GM19372 (cell line): ENCODE results near the gene GBP5.
"Not testable (repeated sequence)": the region's sequence is repeated elsewhere in the genome, so short reads cannot be mapped to it uniquely, and the experiment has no call there.

ENCODE experiments used
- ATAC-seq: cut with Tn5 transposase; IDR thresholded peaks from one replicate; pipeline ENCODE4 v1.9.1; 2021; ENCODE audit warnings: mild to moderate bottlenecking, low read depth, moderate library complexity; ENCODE audit not compliant: unreplicated experiment

The GBP5 gene, protein sequence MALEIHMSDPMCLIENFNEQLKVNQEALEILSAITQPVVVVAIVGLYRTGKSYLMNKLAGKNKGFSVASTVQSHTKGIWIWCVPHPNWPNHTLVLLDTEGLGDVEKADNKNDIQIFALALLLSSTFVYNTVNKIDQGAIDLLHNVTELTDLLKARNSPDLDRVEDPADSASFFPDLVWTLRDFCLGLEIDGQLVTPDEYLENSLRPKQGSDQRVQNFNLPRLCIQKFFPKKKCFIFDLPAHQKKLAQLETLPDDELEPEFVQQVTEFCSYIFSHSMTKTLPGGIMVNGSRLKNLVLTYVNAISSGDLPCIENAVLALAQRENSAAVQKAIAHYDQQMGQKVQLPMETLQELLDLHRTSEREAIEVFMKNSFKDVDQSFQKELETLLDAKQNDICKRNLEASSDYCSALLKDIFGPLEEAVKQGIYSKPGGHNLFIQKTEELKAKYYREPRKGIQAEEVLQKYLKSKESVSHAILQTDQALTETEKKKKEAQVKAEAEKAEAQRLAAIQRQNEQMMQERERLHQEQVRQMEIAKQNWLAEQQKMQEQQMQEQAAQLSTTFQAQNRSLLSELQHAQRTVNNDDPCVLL

DNA sequence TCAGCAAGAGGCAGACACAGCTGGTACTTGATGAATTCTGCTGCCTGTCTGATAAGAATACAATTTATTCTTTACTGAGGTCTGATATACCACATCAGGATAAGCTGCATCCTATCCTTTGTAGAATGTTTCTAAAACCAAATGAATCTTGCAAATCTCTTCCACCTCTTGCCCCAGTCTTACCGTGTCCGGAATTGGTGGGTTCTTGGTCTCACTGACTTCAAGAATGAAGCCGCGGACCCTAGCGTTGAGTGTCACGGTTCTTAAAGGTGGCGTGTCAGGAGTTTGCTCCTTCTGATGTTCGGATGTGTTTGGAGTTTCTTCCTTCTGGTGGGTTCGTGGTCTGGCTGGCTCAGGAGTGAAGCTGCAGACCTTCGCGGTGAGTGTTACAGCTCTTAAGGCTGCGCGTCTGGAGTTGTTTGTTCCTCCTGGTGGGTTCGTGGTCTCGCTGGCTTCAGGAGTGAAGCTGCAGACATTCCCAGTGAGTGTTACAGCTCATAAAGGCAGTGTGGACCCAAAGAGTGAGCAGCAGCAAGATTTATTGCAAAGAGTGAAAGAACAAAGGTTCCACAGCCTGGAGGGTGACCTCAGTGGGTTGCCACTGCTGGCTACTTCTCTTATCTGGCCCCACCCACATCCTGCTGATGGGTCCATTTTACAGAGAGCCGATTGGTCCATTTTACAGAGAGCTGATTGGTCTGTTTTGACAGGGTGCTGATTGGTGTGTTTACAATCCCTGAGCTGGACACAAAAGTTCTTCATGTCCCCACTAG, at the start of gene GBP5:
Gene GBP5, minus strand, starts transcription at position 592 of the 773 bp plus-strand sequence. CDS start 3,305 bp downstream, outside the sequence.
- peak; percentile 80 for ATAC-seq

DNA sequence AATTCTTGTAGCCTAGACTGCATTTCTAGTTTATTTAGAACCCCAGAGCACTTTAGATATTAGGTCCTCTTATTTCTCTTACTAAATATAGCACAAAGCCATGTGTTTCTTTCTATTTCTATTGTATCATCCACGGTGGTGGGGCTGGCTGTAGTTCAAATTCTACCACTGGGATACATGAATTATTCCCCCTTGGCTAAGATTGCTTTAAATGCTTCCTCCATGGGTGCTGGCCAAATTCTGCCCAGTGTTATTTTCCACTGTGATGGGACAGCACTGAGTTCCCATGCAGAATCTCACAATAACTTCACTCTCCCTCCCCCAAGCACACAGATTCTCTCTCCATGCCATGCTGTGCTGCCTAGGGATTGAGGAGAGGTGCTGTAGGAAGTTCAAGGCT, 49.7 kb upstream of the GBP5 start:
- no peak for ATAC-seq

DNA sequence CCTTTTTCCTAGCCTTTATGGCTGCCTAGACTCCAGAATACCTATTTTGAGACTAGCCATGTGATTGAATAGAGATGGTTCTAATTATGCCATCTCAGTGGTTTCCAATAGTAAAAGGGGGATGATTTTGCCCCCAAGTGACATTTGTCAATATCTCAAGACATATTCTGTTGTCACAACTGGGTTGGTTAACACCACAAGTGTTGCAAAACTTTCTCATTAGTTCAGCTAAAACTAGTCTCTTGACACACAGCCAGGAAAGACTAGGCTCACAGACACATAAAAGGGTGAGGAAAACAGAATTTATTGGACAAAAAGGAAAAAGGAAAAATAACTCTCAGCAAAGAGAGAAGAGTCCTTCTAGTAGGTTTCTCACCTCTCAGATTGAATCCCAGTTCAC, 39.9 kb upstream of the GBP5 start:
- no peak for ATAC-seq

DNA sequence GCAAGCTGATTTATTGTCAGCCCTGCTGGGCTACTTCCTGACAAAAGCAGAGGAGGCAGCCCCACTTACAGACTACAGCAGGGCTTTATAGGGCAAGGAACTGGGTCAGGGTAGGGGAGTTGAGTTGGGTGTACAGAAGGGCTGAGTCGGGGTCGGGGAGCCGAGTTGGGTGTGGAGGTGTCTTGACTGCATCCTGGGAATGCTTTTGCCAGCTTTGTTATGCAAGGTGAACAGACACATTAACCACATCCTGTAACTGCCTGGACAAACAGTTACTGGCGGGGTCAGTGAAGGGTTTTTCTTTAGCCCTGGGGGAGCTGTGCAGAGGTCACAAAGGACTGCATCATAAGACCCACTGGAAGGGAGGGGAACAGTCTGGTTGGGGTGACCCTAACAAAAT, 39.1 kb upstream of the GBP5 start:
- ATAC-seq: no peak

DNA sequence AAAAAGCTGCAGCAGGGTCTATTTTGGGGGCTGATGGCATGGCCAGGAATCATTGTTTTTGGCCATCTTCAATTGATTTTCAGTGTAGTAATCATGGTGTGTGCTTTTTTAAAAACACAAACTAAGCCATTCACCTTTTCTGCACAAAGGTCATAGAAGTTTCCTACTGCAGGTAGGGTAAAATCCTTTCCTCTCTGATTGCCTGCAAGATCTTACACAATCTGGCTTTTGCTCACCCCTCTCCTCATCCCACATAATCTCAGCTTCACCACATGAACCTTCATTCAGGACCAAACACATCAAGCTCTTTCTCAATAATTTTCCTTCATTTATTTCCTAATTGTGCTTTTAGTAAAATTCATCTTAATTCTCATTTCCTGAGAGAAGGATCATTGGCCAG, 38.3 kb upstream of the GBP5 start:
- peak; percentile 24 for ATAC-seq

DNA sequence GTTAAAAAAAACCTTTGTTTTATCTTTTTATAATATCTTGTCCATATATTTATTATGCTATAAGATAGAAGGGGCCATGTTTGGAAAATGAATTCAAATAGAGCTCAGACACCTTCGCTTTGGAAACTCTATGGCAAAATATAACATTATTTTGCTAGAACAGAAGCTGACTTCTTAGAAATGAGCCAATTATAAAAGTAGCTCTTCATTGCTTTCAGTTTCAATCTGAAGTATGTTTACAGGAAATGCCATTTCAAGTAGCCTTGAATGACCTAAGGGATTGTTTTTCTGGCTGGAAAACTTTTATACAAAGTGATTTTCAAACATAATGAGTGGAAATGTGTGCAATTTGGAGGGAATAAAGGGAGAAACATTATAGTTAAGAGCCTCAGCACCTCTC, 37.8 kb upstream of the GBP5 start:
- ATAC-seq: peak; percentile 85

DNA sequence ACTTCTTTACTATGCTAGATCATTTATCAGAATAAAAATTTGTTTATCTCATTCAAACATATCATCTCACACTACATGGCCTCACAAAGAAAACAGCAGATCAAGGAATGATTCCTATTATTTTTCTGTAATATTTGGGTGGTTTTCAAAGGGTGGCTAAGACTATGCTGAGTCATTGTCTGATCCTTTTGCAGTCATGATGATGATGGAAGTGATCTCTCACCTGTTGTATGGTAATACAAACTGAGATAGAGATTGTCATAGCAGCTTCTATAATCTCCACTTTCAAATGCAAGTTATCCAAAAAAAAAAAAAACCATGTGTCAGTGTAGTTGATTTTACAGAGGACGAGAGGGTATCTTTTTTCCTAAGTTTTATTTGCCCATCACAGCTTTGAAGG, 37.2 kb upstream of the GBP5 start:
- ATAC-seq: no peak

DNA sequence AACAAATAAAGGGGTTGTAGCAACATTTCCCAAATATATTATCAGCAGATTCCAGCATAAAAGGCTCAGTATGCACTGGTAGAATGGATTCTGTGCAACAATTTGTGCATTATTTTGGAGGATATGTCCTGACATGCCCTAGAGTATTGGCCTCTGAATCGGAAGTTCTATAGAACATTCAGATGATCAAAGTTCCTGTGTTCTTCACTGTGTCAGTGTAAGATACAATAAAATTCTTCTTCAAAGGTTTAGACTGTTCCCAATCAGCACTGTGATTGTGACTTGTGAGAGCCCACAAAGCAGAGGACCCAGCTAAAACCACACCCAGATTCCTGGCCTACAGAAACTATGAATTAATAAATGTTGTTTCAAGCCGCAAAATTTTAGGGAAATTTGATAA, 33.6 kb upstream of the GBP5 start:
- ATAC-seq: no peak

DNA sequence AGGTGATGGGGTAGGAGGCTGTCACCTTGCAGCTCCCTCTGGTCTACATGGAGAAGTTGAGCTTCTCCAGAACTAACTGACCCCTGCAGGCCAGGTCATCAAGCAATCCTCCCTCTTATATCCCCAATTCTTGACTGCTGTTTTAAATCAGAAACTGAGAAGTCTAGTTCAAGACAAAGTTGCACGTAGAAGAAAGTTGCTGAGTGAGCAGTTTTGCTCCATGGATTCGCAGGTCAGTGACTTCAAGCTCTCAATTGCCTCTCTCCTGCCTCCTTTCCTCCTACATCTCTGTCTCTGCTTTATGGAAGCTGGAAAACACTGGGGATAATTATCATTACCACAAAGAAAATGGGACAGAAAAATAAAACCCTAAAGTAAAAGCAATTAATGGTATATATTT, 32.8 kb upstream of the GBP5 start:
- no peak for ATAC-seq

DNA sequence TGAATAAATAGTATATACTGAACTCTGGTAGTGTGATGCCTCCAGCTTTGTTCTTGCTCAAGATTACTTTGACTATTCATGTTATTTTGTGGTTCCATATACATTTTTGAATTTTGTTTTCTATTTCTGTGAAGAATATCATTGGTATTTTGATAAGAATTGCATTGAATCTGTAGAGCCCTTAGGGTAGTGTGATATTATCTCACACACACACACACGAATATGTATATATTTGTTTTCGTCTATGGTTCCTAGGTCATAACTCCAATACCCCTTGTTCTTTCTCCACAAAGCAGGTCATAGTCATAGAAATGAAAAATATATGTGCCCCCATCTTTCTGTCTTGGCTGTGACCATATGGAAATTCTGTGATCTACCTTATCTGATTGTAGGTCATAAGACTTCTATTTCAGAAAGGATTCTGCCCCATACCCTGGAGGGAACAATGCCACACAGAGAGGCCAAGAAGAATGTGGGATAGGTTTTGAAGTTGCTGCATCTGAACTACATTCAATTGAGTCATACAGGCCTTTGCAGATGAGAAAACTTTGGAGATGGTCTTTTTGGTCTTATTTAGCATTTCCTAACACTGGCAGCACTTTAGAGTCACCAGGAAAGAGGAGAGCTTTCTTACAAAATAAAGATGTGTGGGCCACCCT, 32.0 kb upstream of the GBP5 start:
- ATAC-seq: no peak

DNA sequence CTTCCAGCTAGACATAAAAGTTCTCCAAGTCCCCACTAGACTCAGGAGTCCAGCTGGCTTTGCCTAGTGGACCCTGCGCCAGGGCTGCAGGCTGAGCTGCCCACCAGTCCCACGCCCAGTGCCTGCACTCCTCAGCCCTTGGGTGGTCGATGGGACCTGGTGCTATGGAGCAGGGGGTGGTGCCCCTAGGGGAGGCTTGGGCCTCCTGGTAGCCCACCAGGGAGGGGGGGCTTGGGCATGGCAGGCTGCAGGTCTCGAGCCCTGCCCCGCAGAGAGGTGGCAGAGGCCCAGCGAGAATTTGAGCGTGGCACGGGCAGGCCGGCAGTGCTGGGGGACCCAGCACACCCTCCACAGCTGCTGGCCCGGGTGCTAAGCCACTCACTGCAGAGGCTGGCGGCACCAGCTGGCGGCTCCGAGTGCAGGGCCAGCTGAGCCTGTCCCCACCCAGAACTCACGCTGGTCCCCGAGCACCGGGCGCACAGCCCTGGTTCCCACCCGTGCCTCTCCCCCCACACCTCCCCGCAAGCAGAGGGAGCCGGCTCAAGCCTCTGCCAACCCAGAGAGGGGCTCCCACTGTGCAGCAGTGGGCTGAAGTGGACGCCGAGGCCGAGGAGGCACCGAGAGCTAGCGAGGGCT, 30.2 kb upstream of the GBP5 start:
- no peak for ATAC-seq

DNA sequence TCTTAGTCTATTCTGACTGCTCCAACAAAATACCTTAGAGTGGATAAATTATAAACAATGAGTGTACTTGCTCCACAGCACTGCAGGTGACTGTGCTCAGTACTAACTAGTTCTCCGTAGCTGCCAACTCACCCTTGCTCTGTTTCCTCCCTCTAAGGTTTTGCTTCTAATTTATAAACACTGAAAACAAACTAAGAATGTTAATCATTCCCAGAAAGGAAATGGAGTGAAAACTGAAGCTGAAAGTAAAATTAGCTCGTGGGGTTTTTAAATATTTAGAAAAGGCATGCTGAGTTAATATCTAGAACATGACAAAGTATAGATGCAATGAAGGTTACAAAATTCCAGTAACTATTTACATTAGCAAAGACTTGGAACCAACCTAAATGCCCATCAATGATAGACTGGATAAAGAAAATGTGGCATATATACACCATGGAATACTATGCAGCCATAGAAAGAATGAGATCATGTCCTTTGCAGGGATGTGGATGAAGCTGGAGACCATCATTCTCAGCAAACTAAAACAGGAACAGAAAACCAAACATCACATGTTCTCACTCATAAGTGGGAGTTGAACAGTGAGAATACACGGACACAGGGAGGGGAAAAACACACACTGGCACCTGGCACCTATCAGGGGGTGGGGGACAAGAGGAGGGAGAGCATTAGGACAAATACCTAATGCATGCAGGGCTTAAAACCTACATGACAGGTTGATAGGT, 27.2 kb upstream of the GBP5 start:
- ATAC-seq: not testable (repeated sequence)

DNA sequence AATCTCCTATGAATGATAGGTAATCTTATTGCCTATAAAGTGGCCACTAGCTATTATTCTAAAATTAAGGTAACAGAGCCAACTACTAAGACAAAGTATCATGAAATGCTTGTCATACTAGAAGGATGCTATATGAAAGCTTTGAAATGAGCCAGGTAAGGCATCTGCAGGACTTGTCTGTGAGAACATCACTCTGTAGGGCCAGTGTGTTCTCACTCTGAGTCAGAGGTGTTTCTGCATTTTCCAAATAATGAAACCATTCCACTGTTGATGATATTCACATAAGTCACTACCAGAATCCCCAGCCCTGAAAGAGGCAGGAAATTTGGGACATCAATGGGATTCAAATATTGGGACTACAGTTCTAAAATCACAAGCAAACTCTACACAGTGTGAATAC, 25.8 kb upstream of the GBP5 start:
- no peak for ATAC-seq

DNA sequence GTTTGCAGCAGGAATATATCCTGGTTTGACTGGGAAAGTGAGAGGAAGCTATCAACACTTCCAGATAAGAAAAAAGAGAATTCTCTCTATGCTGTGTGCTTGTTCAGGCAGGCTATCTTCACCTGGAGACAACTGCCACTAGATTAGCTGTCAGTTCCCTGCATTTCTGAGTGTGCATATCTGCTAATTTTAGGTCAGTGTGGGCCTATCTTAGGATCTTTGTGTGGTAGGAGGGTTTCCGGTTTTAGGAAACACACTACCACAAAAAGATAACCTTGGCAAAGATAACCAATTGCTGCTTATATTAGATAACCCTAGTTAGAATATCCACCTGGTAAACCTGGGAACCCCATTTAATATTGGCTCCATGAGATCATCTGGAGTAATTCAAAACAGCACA, 22.5 kb upstream of the GBP5 start:
- no peak for ATAC-seq

DNA sequence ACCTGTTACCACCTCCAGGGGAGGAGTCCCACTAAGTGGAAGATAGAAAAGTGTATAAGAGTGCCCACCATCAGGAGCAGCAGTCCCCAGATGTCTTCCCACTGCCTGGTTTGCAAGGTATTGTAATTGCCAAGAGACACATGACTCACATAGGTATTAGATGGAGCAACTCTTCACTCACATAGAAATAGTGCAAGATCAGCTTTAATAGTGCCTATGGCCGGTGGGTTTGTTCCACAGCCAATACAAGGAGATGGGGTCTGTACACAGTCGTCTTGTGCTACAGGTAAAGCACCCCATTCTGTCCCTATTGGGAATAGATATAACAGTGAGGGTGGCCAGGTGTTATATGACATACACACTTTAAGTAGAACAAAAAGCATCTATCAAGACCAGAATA, 18.6 kb upstream of the GBP5 start:
- no peak for ATAC-seq

DNA sequence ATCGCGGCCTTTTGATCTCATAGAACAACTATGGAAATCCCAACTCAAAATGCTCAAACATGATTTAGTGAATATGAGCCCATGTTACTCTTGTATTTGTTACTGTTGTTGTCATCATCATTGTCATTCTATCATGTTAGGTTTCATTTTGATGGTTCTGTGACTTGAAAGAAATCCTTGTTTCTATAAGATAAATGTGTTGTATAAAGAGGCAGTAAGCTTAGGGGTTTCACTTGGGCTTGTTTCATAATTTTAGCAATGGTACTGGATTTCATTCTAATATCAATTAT, 15.3 kb upstream of the GBP5 start:
- no peak for ATAC-seq

DNA sequence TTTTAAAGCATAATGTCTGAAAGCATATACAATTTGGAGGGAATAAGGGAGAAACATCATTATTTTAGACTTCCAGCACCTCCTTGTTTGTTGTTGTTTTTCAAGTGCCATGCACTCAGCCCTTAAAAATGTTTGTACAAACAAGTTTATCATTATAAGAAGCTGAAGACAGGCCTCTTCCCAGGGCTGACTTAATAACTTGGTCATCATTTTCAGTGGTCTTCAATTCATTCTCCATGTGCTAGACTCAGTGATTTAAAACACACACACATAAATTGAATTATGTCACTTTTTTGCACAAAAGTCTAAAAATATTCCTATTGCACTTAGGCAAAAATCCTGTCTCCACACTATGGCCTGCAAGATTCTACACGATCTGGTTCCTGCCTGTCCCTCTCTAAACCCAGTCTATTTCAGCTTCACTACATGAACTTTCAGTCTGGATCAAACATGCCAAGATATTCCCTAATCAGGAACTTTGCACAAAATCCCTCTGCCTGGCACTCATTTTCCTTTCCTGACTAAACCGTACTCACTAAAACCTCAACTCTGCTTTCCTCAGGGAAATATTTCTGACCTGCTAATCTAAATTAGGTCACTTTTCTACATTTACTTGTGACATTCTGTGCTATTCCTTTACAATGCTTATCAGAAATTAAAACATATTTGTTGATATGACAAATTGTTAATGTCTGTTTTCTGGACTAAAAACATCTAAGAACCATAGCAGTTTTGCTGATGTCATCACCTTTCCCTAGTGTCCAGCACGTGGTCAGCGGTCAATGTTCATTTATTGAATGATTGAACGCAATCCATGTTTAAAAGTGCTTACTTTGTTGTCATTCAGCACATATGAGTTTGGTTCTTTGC, 14.8 kb upstream of the GBP5 start:
- peak; percentile 36 for ATAC-seq

DNA sequence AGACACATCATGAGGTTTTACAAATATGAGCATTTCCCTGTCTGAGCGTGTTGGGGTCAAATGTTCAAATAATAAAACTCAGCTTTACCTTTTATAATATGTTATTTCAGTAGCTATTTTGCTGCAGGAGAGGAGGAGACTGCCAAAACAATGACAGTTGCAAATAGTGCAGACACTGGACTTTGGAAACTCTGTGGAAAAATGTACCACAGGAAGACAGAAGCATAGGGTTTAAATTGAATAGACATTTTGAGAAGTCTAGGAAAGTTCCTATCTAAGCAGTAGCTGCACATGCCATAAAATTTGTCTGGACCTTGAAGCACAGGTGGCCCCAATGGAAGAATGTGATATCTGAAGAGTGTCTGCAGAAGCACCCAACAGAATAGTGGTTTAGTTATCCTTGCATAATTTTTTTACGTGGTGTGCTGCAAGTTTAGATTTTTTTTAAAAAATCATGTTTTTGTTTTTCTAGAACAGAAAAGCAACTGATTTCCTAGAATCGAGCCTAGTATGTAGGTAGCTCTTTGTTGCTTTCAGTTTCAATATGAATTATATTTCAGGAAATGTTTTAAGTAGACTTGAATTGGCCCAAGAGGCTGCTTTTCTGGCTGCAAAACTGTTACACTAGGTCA, 14.0 kb upstream of the GBP5 start:
- ATAC-seq: peak; percentile 95
